Neural progenitor cell (in vitro differentiated cells): ENCODE data around the gene CCDC182. TPM values are rescaled to one million over a fixed set of nuclear protein-coding genes. Genes with fewer than 3 reads are reported as not detected.

Source experiments
- DNase-seq: peaks from one replicate; pipeline ENCODE4 v3.0.0-alpha.2; 2016; ENCODE audit warnings: low spot score
- H2AFZ ChIP-seq: fragments of 200-600 bp; sonication (generic); replicated peaks from 2 replicates; pipeline ENCODE4 v1.6.1; 2016; ENCODE audit warnings: antibody characterized with exemption
- H3F3A ChIP-seq: fragments of 200-600 bp; sonication (generic); 2 replicates; pipeline ENCODE4 v1.6.1; 2016; ENCODE audit warnings: antibody characterized with exemption, low read depth
- H3K27ac ChIP-seq: fragments of 200-600 bp; sonication (generic); 2 replicates; pipeline ENCODE4 v1.5.1; 2016; ENCODE audit warnings: mild to moderate bottlenecking
- H3K27me3 ChIP-seq: fragments of 200-600 bp; sonication (generic); 2 replicates; pipeline ENCODE4 v1.6.1; 2016; ENCODE audit warnings: mild to moderate bottlenecking, moderate library complexity
- H3K36me3 ChIP-seq: fragments of 200-600 bp; sonication (generic); 2 replicates; pipeline ENCODE4 v1.5.1; 2016
- H3K4me1 ChIP-seq: fragments of 200-600 bp; sonication (generic); 2 replicates; pipeline ENCODE4 v1.6.1; 2016; ENCODE audit warnings: mixed run types
- H3K4me2 ChIP-seq: fragments of 200-600 bp; sonication (generic); 2 replicates; pipeline ENCODE4 v1.6.1; 2016
- H3K4me3 ChIP-seq: fragments of 200-600 bp; sonication (generic); 2 replicates; pipeline ENCODE4 v1.5.1; 2016
- H3K79me2 ChIP-seq: fragments of 200-600 bp; sonication (generic); 2 replicates; pipeline ENCODE4 v1.6.1; 2016; ENCODE audit warnings: low read depth
- H3K9ac ChIP-seq: fragments of 200-600 bp; sonication (generic); 2 replicates; pipeline ENCODE4 v1.6.1; 2016
- H3K9me3 ChIP-seq: fragments of 200-600 bp; sonication (generic); 2 replicates; pipeline ENCODE4 v1.5.1; 2016; ENCODE audit warnings: low read depth
- H4K20me1 ChIP-seq: fragments of 200-600 bp; sonication (generic); 2 replicates; pipeline ENCODE4 v1.6.1; 2016; ENCODE audit warnings: low read depth
- H3K27ac Mint-ChIP-seq: 3 replicates; pipeline ENCODE4 v1.8.0; 2021; ENCODE audit warnings: mixed read lengths
- H3K27me3 Mint-ChIP-seq: 2 replicates; pipeline ENCODE4 v1.8.0; 2022; ENCODE audit warnings: low read depth, mild to moderate bottlenecking, inconsistent platforms, moderate library complexity, mixed read lengths; ENCODE audit not compliant: insufficient read depth
- H3K36me3 Mint-ChIP-seq: 3 replicates; pipeline ENCODE4 v1.8.0; 2021; ENCODE audit warnings: mixed read lengths
- H3K4me1 Mint-ChIP-seq: 3 replicates; pipeline ENCODE4 v1.8.0; 2021; ENCODE audit warnings: mixed read lengths
- H3K4me3 Mint-ChIP-seq: 3 replicates; pipeline ENCODE4 v1.8.0; 2021; ENCODE audit warnings: mild to moderate bottlenecking, moderate library complexity, mixed read lengths
- H3K9me3 Mint-ChIP-seq: 3 replicates; pipeline ENCODE4 v1.8.0; 2020; ENCODE audit warnings: mixed read lengths
- EZH2 ChIP-seq: fragments of 200-600 bp; sonication (generic); IDR thresholded peaks from 2 replicates; pipeline ENCODE4 v1.6.1; 2017; ENCODE audit warnings: antibody characterized with exemption, mild to moderate bottlenecking, moderate library complexity
- EZH2phosphoT487 ChIP-seq: fragments of 200-600 bp; sonication (generic); IDR thresholded peaks from 2 replicates; pipeline ENCODE4 v1.6.1; 2017; ENCODE audit warnings: antibody characterized with exemption
- total RNA-seq: library from RNA; depleted of rRNA; stranded (reverse); fragments of >200 nt; gene quantifications from 2 replicates; pipeline ENCODE4 v1.2.3, GENCODE V29; 2015; ENCODE audit warnings: low replicate concordance
- TF ChIP-seq, protein P1 (sequence below): fragments of 200-600 bp; sonication (generic); IDR thresholded peaks from 2 replicates; pipeline ENCODE4 v1.5.1; 2017; ENCODE audit warnings: antibody characterized with exemption, mild to moderate bottlenecking

Gene CCDC182
- total RNA-seq, 1 donor from 2014 or later, result not detected

DNA sequence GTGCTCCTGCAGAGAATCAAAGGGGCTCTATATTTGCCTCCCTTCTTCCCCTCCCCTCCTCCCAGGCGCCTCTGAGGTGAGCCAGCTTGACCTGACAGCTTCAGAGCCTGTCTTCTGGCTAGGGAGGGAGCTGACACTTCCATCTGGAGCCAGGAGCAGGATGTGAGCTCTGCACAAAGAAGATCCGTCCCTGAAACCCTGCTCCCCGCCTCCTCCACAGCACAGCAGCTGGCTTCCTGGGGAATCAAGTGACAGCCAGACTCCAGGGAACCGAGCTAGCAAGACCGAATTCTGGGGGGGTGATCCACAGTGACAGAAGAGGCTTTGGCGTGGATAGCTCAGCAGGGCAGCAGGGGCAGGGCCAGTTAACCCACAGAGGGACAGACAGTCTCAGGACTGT is 37.2 kb downstream of the CCDC182 start:
- H3K27me3 ChIP-seq, result peaks cover 21% of the 10 kb centered on the region
- H3K9me3 Mint-ChIP-seq, result no peaks in the 10 kb centered on the region
- peak overlapping the region; percentile 57 for H3K4me3 Mint-ChIP-seq
- H3K79me2 ChIP-seq, result no peaks in the 10 kb centered on the region
- TF ChIP-seq, protein P1, sequence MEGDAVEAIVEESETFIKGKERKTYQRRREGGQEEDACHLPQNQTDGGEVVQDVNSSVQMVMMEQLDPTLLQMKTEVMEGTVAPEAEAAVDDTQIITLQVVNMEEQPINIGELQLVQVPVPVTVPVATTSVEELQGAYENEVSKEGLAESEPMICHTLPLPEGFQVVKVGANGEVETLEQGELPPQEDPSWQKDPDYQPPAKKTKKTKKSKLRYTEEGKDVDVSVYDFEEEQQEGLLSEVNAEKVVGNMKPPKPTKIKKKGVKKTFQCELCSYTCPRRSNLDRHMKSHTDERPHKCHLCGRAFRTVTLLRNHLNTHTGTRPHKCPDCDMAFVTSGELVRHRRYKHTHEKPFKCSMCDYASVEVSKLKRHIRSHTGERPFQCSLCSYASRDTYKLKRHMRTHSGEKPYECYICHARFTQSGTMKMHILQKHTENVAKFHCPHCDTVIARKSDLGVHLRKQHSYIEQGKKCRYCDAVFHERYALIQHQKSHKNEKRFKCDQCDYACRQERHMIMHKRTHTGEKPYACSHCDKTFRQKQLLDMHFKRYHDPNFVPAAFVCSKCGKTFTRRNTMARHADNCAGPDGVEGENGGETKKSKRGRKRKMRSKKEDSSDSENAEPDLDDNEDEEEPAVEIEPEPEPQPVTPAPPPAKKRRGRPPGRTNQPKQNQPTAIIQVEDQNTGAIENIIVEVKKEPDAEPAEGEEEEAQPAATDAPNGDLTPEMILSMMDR, result no peak
- TF ChIP-seq EZH2, result no peak
- no peak for TF ChIP-seq EZH2phosphoT487
- H3K4me3 ChIP-seq, result peak overlapping the region; percentile 31
- peak overlapping the region; percentile 91 for H3K27ac Mint-ChIP-seq
- H2AFZ ChIP-seq, result peak overlapping the region; percentile 52
- H4K20me1 ChIP-seq, result no peaks in the 10 kb centered on the region
- no peaks in the 10 kb centered on the region for H3K36me3 ChIP-seq
- H3K9ac ChIP-seq, result no peak overlapping the region
- H3K27ac ChIP-seq, result no peak overlapping the region
- H3K4me1 ChIP-seq, result peaks cover 15% of the 10 kb centered on the region
- no peaks in the 10 kb centered on the region for H3K36me3 Mint-ChIP-seq
- peaks cover 21% of the 10 kb centered on the region for H3F3A ChIP-seq
- H3K9me3 ChIP-seq, result no peaks in the 10 kb centered on the region
- H3K27me3 Mint-ChIP-seq, result peaks cover 11% of the 10 kb centered on the region
- peak overlapping the region; percentile 69 for H3K4me2 ChIP-seq
- H3K4me1 Mint-ChIP-seq, result peaks cover 35% of the 10 kb centered on the region
- peak; percentile 71 for DNase-seq

DNA sequence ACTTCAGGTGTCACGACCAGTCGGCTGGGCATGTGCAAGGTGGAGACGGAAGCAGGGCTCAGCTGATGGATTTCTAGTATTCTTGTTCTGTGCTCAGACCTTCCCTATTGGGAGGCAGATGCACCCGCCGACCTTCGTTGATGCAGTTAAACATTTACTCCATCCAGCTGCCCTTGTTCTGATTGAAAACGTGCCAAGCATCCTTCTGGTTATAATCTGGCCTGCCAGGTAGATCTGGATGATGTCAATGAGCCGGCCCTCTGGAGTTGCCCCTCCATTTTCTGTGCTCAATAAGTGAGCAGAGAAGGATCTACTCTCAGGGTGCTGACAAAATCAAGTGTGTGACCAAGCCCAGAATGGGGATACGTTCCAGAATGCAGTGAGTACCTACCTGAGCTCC is 38.3 kb downstream of the CCDC182 start:
- Histone ChIP-seq H3K4me3 (no peak overlapping the region), H4K20me1 (no peaks in the 10 kb centered on the region), H3K9ac (no peak overlapping the region), H3F3A (peaks cover 21% of the 10 kb centered on the region), H3K4me1 (peaks cover 15% of the 10 kb centered on the region), H3K9me3 (no peaks in the 10 kb centered on the region), H3K36me3 (no peaks in the 10 kb centered on the region), H2AFZ (no peak overlapping the region), H3K4me2 (no peak overlapping the region), H3K27ac (no peak overlapping the region), H3K79me2 (no peaks in the 10 kb centered on the region), H3K27me3 (peaks cover 11% of the 10 kb centered on the region)
- TF ChIP-seq, protein P1, result no peak
- TF ChIP-seq EZH2phosphoT487 (no peak), EZH2 (no peak)
- Mint-ChIP-seq H3K27me3 (peaks cover 11% of the 10 kb centered on the region), H3K9me3 (no peaks in the 10 kb centered on the region), H3K4me1 (peaks cover 35% of the 10 kb centered on the region), H3K36me3 (no peaks in the 10 kb centered on the region), H3K4me3 (peak overlapping the region; percentile 34), H3K27ac (no peak overlapping the region)
- no peak for DNase-seq

DNA sequence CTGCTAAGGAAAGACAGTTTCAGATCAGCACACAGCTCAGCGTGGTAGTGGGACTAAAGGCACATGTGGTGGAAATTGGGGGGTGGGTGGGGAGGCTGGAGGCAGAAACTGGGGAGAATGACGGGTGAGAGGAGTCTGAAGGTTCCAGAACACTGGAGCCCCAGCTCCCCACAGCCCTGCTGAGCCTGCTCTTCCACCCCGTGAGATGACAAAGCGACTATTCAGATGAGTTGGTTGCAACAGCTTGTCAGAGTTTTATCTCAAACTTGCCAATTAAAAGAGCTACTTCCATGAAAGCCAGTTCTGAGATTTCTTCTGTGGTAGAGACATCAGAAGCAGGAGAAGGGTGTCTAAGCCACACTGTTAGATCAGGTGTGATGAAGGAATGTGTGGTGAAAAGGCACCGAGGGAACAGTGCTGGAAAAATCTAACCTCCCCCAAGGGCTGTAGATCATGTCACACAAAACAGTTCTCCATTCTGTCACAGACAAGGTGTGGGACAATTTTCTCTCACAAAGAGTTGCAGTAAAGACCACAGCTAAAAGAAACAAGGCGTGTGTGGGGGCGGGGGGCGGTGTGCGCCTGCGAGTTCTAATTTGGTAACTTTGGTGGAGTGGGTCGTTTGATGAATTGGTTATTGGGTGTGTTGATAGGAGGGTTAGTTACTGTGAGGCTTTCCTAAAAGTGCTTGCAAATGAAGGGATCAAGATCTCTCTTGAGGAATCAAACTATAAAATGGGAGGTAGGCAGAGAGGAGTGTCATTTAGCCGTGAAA is 39.0 kb downstream of the CCDC182 start:
- Mint-ChIP-seq H3K4me1 (peaks cover 38% of the 10 kb centered on the region), H3K4me3 (peak overlapping the region; percentile 34), H3K36me3 (no peaks in the 10 kb centered on the region), H3K9me3 (no peaks in the 10 kb centered on the region), H3K27ac (peak overlapping the region; percentile 32), H3K27me3 (peaks cover 7% of the 10 kb centered on the region)
- Histone ChIP-seq H3K9ac (no peak overlapping the region), H3K79me2 (no peaks in the 10 kb centered on the region), H3F3A (peaks cover 21% of the 10 kb centered on the region), H3K4me2 (no peak overlapping the region), H3K27me3 (peaks cover 6% of the 10 kb centered on the region), H3K36me3 (no peaks in the 10 kb centered on the region), H4K20me1 (no peaks in the 10 kb centered on the region), H3K27ac (no peak overlapping the region), H3K4me3 (no peak overlapping the region), H2AFZ (no peak overlapping the region), H3K9me3 (no peaks in the 10 kb centered on the region), H3K4me1 (peaks cover 15% of the 10 kb centered on the region)
- TF ChIP-seq EZH2phosphoT487 (no peak), EZH2 (no peak)
- TF ChIP-seq, protein P1, result no peak
- DNase-seq, result no peak
